CD4-positive, CD25-positive, alpha-beta regulatory T cell (primary cell): ENCODE results near the gene TYW1. TPM values are rescaled to one million over a fixed set of nuclear protein-coding genes. Genes with fewer than 3 reads are reported as not detected.
"Not testable (repeated sequence)": the region's sequence is repeated elsewhere in the genome, so short reads cannot be mapped to it uniquely, and the experiment has no call there.

ENCODE experiments used
- ATAC-seq, 2 donors: fragments of 150-1000 bp; cut with Tn5 transposase; one replicate each; pipeline ENCODE4 v1.10.0; 2021; ENCODE audit warnings: low read depth in 2 of 2, moderate number of reproducible peaks in 2 of 2, moderate library complexity in 1 of 2
- DNase-seq, 3 donors: peaks; one replicate each; pipeline versions ENCODE4 v3.0.0 to v3.0.0-alpha.2; 2012 to 2022; ENCODE audit warnings: mixed read lengths in 1 of 3
- H3K27ac ChIP-seq: one replicate; pipeline ENCODE4 v1.7.0; 2013; ENCODE audit warnings: mild to moderate bottlenecking, low read length; ENCODE audit not compliant: insufficient read depth, poor library complexity, severe bottlenecking
- H3K27me3 ChIP-seq: one replicate; pipeline ENCODE4 v1.7.0; 2013; ENCODE audit warnings: low read length; ENCODE audit not compliant: control insufficient read depth, insufficient read depth
- H3K36me3 ChIP-seq: one replicate; pipeline ENCODE4 v1.7.0; 2013; ENCODE audit warnings: mild to moderate bottlenecking, low read length, moderate library complexity; ENCODE audit not compliant: control insufficient read depth, insufficient read depth
- H3K4me1 ChIP-seq: 2 replicates; pipeline ENCODE4 v1.7.0; 2013; ENCODE audit warnings: mild to moderate bottlenecking, low read length; ENCODE audit not compliant: insufficient read depth, control insufficient read depth, poor library complexity, severe bottlenecking
- H3K4me3 ChIP-seq: one replicate; pipeline ENCODE4 v1.7.0; 2013; ENCODE audit warnings: low read depth, mild to moderate bottlenecking, low read length, moderate library complexity
- H3K9me3 ChIP-seq, 2 experiments: 1 replicate in 1 of 2; 2 replicates in 1 of 2; pipeline ENCODE4 v1.7.0; 2013; ENCODE audit warnings: low read length in 2 of 2, mild to moderate bottlenecking in 1 of 2, moderate library complexity in 1 of 2; ENCODE audit not compliant: control insufficient read depth in 2 of 2
- H3K27ac Mint-ChIP-seq, 3 donors: one replicate each; pipeline ENCODE4 v1.8.0; 2020 to 2022; ENCODE audit warnings: mild to moderate bottlenecking in 3 of 3, mixed read lengths in 3 of 3, moderate library complexity in 2 of 3
- H3K27me3 Mint-ChIP-seq: one replicate; pipeline ENCODE4 v1.8.0; 2022; ENCODE audit warnings: mild to moderate bottlenecking, mixed read lengths
- H3K36me3 Mint-ChIP-seq: one replicate; pipeline ENCODE4 v1.8.0; 2020; ENCODE audit warnings: mixed read lengths
- H3K4me1 Mint-ChIP-seq, 4 donors: one replicate each; pipeline ENCODE4 v1.8.0; 2020 to 2022; ENCODE audit warnings: mixed read lengths in 4 of 4, mild to moderate bottlenecking in 1 of 4
- H3K4me3 Mint-ChIP-seq, 4 donors: one replicate each; pipeline ENCODE4 v1.8.0; 2020 to 2022; ENCODE audit warnings: mild to moderate bottlenecking in 4 of 4, mixed read lengths in 4 of 4, moderate library complexity in 3 of 4
- H3K9me3 Mint-ChIP-seq, 7 donors: one replicate each; pipeline ENCODE4 v1.8.0; 2020 to 2022; ENCODE audit warnings: mixed read lengths in 7 of 7, mild to moderate bottlenecking in 3 of 7, moderate library complexity in 2 of 7
- polyA plus RNA-seq, 4 donors: library from polyadenylated mRNA; unstranded; fragments of 300-500 nt; fragmentation: Illumina TruSeq; gene quantifications; one replicate each; pipeline ENCODE4 v1.2.3, GENCODE V29; 2021
- total RNA-seq: library from RNA; stranded (reverse); gene quantifications from one replicate; pipeline ENCODE4 v1.2.3, GENCODE V29; 2022

TYW1 gene
- total and polyA plus RNA-seq, 5 donors from 2014 or later, result 17.8 to 26.0 (median 19.8) TPM

DNA sequence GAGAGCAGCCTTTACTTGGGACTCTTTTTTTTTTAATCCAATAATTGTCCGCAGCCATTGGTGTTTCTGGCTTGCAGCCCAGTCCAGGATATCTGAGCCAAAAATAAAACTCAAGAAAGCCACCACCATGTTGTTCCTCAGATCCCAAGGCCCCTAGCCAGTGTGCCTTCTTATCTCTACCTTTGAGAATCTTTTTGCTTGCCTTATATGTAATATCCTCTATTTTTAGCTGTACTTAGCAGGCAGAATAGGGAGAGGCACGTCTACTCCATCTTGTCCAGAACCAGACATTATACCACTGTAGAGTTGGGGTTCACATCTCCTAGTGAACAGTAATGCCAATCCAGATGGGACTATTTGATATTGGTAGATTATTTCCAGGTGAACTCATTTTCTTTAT is 209.1 kb downstream of the TYW1 start:
- DNase-seq, ATAC-seq, H3K4me1 ChIP-seq, H3K9me3 ChIP-seq, H3K27ac ChIP-seq, H3K4me3 ChIP-seq, H3K27me3 ChIP-seq, H3K9me3 Mint-ChIP-seq, H3K4me3 Mint-ChIP-seq, H3K27me3 Mint-ChIP-seq: not testable (repeated sequence)
- Mint-ChIP-seq H3K36me3 (peaks cover 47% of the 10 kb centered on the region), H3K27ac (peak overlapping the region in 2 of 3 donors; percentile 35 to 52), H3K4me1 (peaks cover 0 to 10% (median 5%) of the 10 kb centered on the region in 4 donors)
- H3K36me3 ChIP-seq, result peaks cover 10% of the 10 kb centered on the region

DNA sequence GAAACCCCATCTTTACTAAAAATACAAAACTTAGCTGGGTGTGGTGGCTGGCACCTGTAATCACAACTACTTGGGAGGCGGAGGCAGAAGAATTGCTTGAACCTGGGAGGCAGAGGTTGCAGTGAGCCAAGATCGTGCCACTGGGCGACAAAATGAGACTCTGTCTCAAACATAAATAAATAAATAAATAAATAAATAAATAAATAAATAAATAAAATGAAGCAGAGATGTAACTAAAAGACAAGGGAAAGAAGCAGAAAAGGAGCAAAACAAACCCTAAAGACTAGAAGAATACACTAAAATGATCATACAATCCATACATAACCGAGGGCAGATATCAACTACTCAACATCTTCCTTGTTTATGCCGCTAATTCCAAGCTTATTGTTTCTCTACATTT is 209.8 kb downstream of the TYW1 start:
- H3K27me3 ChIP-seq, result no peaks in the 10 kb centered on the region
- no peak overlapping the region for H3K27ac Mint-ChIP-seq
- H3K4me3 Mint-ChIP-seq, result no peak overlapping the region
- no peaks in the 10 kb centered on the region for H3K27me3 Mint-ChIP-seq
- H3K27ac ChIP-seq, result no peak overlapping the region
- DNase-seq (no peak), ATAC-seq (no peak)
- peaks cover 0 to 5% (median 0%) of the 10 kb centered on the region in 7 donors for H3K9me3 Mint-ChIP-seq
- H3K36me3 ChIP-seq, result peaks cover 10% of the 10 kb centered on the region
- H3K36me3 Mint-ChIP-seq, result peaks cover 45% of the 10 kb centered on the region
- H3K4me1 Mint-ChIP-seq, result peaks cover 0 to 10% (median 6%) of the 10 kb centered on the region in 4 donors
- H3K9me3 ChIP-seq, result no peaks in the 10 kb centered on the region
- H3K4me3 ChIP-seq, result no peak overlapping the region
- no peaks in the 10 kb centered on the region for H3K4me1 ChIP-seq

DNA sequence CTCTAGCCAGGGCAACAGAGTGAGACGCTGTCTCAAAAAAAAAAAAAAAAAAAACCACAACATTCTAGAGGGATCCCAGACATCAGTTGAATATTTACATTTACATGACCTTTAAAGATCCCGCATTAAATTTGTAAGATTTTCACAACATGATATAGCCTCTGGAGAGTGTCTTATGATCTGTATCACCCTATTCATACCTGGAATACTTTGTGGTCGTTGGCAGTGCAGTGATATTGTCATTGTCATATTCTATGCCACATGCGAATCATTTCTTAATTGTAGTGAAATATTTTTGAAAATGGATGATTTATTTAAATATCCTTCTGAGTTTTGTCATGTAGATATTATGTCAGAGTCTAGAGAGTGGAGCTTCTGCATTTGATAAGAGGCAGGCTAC is 212.0 kb downstream of the TYW1 start:
- DNase-seq, H3K4me3 Mint-ChIP-seq, H3K27me3 ChIP-seq, H3K9me3 ChIP-seq, H3K4me3 ChIP-seq, H3K4me1 ChIP-seq, H3K9me3 Mint-ChIP-seq, ATAC-seq, H3K27me3 Mint-ChIP-seq, H3K27ac ChIP-seq: not testable (repeated sequence)
- peaks cover 0 to 16% (median 5%) of the 10 kb centered on the region in 4 donors for H3K4me1 Mint-ChIP-seq
- H3K36me3 ChIP-seq, result peaks cover 12% of the 10 kb centered on the region
- H3K36me3 Mint-ChIP-seq, result peaks cover 36% of the 10 kb centered on the region
- H3K27ac Mint-ChIP-seq, result peak overlapping the region in 1 of 3 donors; percentile 33

DNA sequence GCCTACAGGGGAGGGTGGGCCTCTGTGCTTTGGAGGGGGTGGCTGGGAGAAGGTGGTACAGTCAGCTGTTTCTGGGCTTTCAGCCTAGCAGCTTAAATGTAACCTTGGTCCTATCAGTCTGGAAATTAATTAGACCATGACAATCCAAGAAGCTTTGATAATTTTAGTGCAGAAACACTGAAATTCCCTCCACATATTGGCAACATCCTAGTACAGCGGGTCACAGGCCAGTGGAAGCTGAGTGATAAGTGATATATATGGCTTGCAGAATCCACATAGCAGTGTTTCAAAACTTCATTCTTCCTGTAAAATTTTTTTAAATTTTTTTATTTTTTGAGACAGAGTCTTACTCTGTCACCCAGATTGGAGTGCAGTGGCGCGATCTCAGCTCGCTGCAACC is 212.6 kb downstream of the TYW1 start:
- Histone ChIP-seq H3K4me3 (no peak overlapping the region), H3K4me1 (no peaks in the 10 kb centered on the region), H3K27me3 (no peaks in the 10 kb centered on the region), H3K27ac (no peak overlapping the region), H3K36me3 (peaks cover 12% of the 10 kb centered on the region), H3K9me3 (no peaks in the 10 kb centered on the region)
- DNase-seq, result no peak
- Mint-ChIP-seq H3K4me1 (peaks cover 0 to 16% (median 6%) of the 10 kb centered on the region in 4 donors), H3K36me3 (peaks cover 36% of the 10 kb centered on the region), H3K27ac (peak overlapping the region in 1 of 3 donors; percentile 33), H3K27me3 (no peaks in the 10 kb centered on the region), H3K4me3 (no peak overlapping the region), H3K9me3 (peaks cover 0 to 5% (median 0%) of the 10 kb centered on the region in 7 donors)
- ATAC-seq, result no peak

DNA sequence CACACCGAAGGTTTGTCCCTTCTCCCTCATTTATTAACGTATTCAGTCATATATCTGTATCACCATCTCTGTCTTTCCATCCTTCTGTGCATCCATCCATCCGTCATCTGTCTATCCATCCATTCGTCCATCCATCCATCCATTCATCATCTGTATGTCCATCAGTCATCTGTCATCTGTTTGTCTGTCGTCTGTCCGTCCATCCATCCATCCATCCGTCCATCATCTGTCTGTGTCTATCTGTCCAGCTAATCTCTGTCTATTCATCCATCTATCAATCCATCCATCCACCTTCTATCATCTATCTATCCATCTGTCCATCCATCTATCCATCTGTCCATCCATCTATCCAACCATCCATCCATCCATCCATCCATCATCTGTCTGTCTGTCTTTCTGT is 213.9 kb downstream of the TYW1 start:
- Mint-ChIP-seq H3K4me1 (peaks cover 0 to 24% (median 12%) of the 10 kb centered on the region in 4 donors), H3K27me3 (no peaks in the 10 kb centered on the region), H3K36me3 (peaks cover 35% of the 10 kb centered on the region), H3K27ac (peak overlapping the region in 1 of 3 donors; percentile 2), H3K4me3 (no peak overlapping the region), H3K9me3 (peaks cover 0 to 5% (median 1%) of the 10 kb centered on the region in 7 donors)
- Histone ChIP-seq H3K4me1 (no peaks in the 10 kb centered on the region), H3K36me3 (peaks cover 12% of the 10 kb centered on the region), H3K27ac (no peak overlapping the region), H3K4me3 (no peak overlapping the region), H3K27me3 (no peaks in the 10 kb centered on the region), H3K9me3 (no peaks in the 10 kb centered on the region)
- DNase-seq (no peak), ATAC-seq (no peak)

DNA sequence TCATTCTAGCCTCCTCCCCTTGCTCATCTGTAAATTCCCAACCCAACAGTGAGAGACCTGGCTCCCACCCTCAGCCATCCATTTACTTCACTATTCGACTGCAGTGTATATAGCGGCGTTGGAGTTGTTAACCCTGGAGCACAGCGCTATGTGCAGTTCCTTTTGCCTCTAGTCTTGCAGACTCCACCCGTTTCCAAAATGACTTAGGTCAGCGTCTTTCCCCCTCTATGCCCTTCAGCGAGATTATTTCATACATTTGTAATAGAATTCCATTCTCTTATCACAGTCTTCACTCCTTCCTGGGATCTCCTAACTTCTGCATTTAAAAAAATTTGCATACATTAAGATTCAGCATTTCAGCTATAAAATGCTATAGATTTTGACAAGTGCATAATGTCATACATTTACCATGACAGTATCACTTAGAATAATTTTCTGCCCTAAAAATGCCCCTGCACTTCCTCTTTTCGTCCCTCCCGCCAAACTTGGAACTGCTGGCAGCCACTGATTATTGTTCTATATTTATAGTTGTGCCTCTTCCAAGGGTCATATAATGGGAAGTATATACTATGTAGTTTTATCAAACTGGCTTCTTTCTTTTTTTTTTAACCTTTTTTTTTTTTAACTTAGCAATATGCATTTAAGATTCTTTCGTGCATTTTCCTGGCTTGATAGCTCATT is 215.2 kb downstream of the TYW1 start:
- H3K27me3 Mint-ChIP-seq, H3K27ac Mint-ChIP-seq, H3K9me3 ChIP-seq, H3K4me3 ChIP-seq, H3K4me3 Mint-ChIP-seq, H3K27ac ChIP-seq, H3K9me3 Mint-ChIP-seq, H3K36me3 ChIP-seq, H3K4me1 ChIP-seq, DNase-seq, H3K27me3 ChIP-seq, ATAC-seq: not testable (repeated sequence)
- peaks cover 36% of the 10 kb centered on the region for H3K36me3 Mint-ChIP-seq
- peaks cover 0 to 26% (median 13%) of the 10 kb centered on the region in 4 donors for H3K4me1 Mint-ChIP-seq

DNA sequence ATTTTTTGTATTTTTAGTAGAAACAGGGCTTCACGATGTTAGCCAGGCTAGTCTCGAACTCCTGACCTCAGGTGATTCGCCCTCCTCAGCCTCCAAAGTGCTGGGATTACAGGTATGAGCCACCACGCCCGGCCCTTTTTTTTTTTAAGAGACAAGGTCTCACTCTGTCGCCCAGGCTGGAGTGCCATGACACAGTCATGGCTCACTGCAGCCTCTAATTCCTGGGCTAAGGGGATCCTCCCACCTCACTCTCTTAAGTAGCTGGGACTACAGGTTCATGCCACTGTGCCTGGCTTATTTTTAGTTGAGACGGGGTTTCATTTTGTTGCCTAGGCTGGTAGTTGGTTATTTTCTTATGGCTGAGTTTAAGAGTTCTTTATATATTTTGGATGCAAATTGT is 216.4 kb downstream of the TYW1 start:
- not testable (repeated sequence) for H3K4me1 ChIP-seq, H3K27me3 ChIP-seq, H3K27ac ChIP-seq, H3K4me3 ChIP-seq, H3K9me3 ChIP-seq, H3K27ac Mint-ChIP-seq, H3K9me3 Mint-ChIP-seq, H3K4me3 Mint-ChIP-seq, H3K27me3 Mint-ChIP-seq, DNase-seq, ATAC-seq, H3K36me3 ChIP-seq
- peaks cover 37% of the 10 kb centered on the region for H3K36me3 Mint-ChIP-seq
- H3K4me1 Mint-ChIP-seq, result peaks cover 0 to 29% (median 17%) of the 10 kb centered on the region in 4 donors

DNA sequence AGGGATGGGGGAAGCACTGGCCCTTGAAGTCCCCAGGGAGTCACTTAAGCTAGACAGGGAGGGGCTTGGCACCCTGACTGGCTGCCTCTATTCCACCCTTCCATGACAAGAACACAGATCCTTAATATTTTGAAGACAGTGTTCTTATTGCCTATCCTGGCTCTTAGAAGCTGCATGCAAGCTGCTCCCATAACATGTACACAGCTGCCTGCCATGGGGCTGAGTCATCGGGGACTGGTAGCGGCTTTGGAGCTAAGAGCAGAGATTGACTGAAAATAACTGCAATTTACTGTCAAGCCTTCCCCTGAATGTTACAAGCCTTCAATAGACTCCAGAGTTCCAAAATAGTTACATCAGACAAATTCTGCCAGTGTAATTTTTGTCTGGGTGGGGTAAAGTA is 226.9 kb downstream of the TYW1 start:
- not testable (repeated sequence) for ATAC-seq, H3K36me3 ChIP-seq, H3K9me3 Mint-ChIP-seq, H3K4me1 ChIP-seq, H3K27me3 Mint-ChIP-seq, H3K9me3 ChIP-seq, DNase-seq, H3K4me3 ChIP-seq, H3K4me3 Mint-ChIP-seq, H3K27ac Mint-ChIP-seq, H3K27me3 ChIP-seq, H3K27ac ChIP-seq
- peaks cover 0 to 24% (median 13%) of the 10 kb centered on the region in 4 donors for H3K4me1 Mint-ChIP-seq
- H3K36me3 Mint-ChIP-seq, result peaks cover 25% of the 10 kb centered on the region
